Left colon (tissue), 2 donors: ENCODE data around the gene MCC. TPM values are rescaled to one million over a fixed set of nuclear protein-coding genes. Genes with fewer than 3 reads are reported as not detected.

Source experiments
- ATAC-seq: fragments of 200-7000 bp; cut with Tn5 transposase; one replicate; pipeline ENCODE4 v1.9.1; 2020; ENCODE audit warnings: mild to moderate bottlenecking, moderate library complexity
- DNase-seq, 2 donors: peaks; one replicate each; pipeline ENCODE4 v3.0.0-alpha.2; 2020
- intact Hi-C, 2 donors: fragments of 100-400 bp; cut with DNase I in 1 of 2; cut with micrococcal nuclease in 1 of 2; formaldehyde crosslinking; loops; one replicate each; pipeline versions ENCODE4 v1.11.2 to v1.14.0; 2022; cut with DNase I, micrococcal nuclease
- total RNA-seq, 2 donors: library from RNA; stranded (reverse); fragmentation: NEBNext Ultra II Directional; extraction: Animal tissue kit (Norgen Biotek cat#: 25700); gene quantifications; one replicate each; pipeline ENCODE4 v1.2.1, GENCODE V29; 2021
- donor health status: DM: no; HTN: no; CAD: no.
- donor health status: DM: yes; HTN: yes; CAD: no.

MCC gene
- total RNA-seq, 2 donors from 2014 or later: 1.9 to 4.3 TPM

DNA sequence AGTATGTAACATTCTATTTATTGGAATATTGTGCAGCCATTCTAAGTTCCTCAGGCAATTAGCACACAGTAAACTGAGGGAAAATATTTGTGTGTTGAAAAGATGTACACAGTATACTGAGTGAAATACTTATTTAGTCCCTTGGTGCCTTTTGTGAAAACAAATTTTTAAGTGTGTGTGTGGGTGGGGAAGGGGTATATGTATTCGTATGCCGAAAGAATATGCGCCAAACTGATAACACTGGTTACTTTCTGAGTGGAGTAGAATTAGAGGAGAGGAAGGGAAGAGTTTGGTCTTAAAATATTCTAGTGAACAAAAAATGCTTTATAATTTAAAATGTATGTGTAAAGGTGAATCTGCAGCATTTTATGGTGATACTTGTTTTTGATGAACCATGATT, 508.5 kb downstream of the MCC start:
- intact Hi-C loops: no loop called here
- ATAC-seq: no peak

DNA sequence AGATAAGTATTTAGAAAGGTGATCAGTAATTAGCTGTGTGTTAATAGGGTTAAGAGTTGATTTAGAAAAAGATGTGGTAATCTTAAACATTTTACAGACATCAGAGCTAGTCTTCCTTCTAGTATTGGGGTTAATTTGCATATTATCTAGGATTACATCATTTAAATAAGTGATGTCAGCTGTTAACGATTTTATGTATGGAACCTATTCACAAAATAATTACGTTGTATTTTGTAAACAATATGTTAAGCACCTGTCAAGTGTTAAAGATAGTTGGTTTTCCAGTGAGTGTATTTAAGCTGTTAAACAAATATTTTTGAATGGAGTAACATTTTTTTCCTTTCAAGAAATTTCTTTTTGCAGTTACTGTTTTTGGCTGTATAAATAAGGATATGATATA, 509.4 kb downstream of the MCC start:
- DNase-seq (no peak), ATAC-seq (no peak)
- intact Hi-C loops: no loop called here

More for the DNA sequence above, 508.5 kb downstream of the MCC start:
- DNase-seq: no peak

- intact Hi-C loops: no loop called here
- DNase-seq: no peak
- no peak for ATAC-seq
Measured at GRCh38 chr5:112977440-112977861, 510.8 kb downstream of the MCC start.

DNA sequence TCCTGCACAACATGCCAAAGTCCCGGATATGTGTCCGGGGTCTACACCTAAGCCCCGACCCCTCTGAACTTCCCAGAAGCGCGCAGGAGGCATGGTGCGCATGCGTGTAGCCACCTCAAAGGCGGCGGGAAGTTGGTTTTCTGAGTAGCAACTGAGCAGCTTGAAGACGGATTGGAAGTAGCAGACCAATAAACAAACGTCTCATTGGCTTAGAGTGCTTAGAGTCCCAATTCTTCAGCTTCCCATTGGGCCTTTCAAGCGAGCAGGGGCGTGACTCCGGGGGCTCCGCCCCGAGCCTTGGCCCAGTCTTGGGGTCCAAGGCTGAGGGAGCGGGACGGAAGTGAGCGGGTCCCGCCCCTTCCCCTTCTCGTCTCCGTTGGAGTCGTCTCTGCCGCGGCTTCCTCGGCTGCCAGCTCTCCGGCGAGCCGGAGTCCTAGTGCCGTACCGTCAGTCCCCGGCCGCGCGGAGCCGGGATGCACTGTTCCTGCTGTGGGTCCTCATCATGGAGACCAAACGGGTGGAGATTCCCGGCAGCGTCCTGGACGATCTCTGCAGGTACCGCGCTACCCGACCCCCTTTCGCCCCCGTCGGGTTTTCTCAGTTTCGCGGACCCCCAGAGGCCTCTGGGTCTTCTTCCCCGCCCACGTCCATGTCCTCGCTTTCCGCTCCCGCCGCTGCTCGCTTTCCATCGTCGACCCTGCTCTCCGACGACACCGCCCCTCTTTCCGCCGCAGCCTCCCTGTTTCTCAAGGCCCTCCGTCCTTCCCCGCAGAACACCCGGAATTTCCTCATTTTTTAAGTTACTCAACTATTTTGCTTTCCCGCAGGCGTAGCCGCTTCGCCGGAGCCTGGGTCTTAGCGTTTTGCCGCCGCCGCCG, 511.6 kb downstream of the MCC start, which contains the start of gene DCP2:
Gene DCP2, plus strand, starts transcription at position 367 of the 878 bp plus-strand sequence. Its CDS starts 136 bp downstream, at position 503.
- intact Hi-C loops: no loop called here
- peak; percentile 93 to 94 for DNase-seq
- peak; percentile 98 for ATAC-seq

DNA sequence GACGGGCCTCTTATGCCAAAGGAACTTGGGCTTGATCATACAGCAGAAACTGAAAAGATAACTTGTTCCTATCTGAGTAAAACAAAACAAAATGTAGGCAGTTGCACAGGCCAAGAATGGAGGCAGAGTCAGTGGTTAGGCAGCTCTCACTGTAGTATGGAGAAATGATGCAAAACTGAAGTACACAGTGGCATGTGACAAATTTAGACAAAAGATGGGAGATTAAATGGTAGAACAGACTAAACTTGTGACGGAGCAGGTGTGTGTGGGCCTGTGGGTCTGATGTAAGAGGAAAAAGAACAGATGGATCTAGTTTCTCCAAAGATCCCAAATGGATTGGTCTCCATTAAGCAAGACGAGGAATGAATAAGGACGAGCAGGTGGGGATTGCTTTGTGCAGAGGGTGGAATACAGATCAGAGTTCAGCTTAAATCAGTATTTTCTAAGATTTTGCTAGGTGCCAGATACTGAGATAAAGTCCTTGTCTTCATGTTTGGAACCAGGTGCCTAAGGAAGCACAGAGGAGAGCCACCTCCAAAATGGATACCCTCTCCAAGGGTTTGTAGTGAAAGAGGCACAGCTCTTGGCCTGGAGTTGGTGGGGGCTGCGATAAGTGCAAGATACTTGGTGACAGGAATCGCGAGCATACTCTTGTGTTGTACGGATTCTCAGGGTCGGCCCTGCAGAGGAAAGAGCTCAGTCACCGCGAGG, 512.4 kb downstream of the MCC start:
- intact Hi-C loops: no loop called here
- ATAC-seq: peak; percentile 15
- DNase-seq: no peak

GRCh38 chr5:112974901-112975300, 513.4 kb downstream of the MCC start:
- intact Hi-C loops: no loop called here
- ATAC-seq (no peak), DNase-seq (no peak)

DNA sequence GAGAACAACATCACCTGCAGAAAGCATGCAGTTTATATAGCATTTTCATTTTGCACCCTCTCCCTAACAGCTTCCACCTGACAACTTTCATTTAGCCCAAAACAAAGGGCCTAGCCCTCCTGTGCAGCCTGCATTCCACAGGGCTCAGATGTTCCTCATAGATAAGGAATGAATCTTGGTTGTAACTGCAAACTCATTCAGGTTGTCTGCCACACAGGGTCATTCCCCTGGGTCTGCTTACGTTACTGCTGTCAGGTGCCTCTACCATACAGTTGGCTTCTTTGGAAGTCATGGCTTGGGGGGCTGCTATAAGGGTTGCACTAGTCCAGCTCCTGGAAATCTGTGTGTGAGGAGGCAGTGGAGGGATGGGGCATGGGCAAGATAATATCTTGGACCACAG, 514.3 kb downstream of the MCC start:
- DNase-seq (no peak), ATAC-seq (no peak)
- intact Hi-C loops: no loop called here

DNA sequence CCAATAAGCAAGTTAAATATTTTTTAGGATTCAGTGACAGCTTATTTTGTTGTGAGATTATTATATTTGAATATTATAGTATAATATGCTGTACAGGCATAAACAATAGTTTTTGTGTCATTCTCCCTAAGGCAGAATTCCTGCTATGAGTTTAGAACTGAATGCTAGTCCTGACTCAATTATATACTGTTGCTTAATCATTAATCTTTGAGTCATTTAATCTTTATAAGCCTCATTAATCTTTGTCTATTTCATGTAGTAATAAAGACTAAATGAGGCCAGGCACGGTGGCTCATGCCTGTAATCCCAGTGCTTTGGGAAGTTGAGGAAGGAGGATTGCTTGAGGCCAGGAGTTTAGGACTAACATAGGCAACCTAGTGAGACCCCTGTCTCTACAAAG, 515.2 kb downstream of the MCC start:
- DNase-seq (no peak), ATAC-seq (no peak)
- intact Hi-C loops: no loop called here

Other genes starting within 250 kb of the MCC start
- gene TSSK1B, start 53.5 kb downstream of the MCC start, total RNA-seq: not detected
- 10 to 100 TPM; 22.3 to 23.2 TPM for gene YTHDC2, start 25.2 kb upstream of the MCC start, total RNA-seq